Spleen (tissue), 7 donors: ENCODE results near the gene RAPH1.

Experiments
- POLR2A ChIP-seq, 3 donors: fragments of 450-650 bp; IDR thresholded peaks; one replicate each; pipeline ENCODE4 v1.5.1; 2017; ENCODE audit warnings: antibody characterized with exemption in 3 of 3, mild to moderate bottlenecking in 1 of 3
- TF ChIP-seq, protein P1 (sequence below), 11 experiments: fragments of 200-600 bp in 7 of 11; fragments of 450-650 bp in 4 of 11; sonication (generic) in 4 of 11; IDR thresholded peaks in 8 of 11; conservative IDR thresholded peaks in 3 of 11; 1 replicate in 7 of 11; 2 replicates in 4 of 11; pipeline versions ENCODE4 v1.4.0 to v1.8.0; 2016 to 2021; ENCODE audit warnings: antibody characterized with exemption in 11 of 11, inconsistent platforms in 4 of 11, mild to moderate bottlenecking in 1 of 11
- donor health status: DM: no; HTN: no; CAD: no; lungs with moderate emphysema.
- donor health status: DM: no; HTN: no; CAD: no.
- donor health status: DM: no; HTN: no; CAD: no.

DNA sequence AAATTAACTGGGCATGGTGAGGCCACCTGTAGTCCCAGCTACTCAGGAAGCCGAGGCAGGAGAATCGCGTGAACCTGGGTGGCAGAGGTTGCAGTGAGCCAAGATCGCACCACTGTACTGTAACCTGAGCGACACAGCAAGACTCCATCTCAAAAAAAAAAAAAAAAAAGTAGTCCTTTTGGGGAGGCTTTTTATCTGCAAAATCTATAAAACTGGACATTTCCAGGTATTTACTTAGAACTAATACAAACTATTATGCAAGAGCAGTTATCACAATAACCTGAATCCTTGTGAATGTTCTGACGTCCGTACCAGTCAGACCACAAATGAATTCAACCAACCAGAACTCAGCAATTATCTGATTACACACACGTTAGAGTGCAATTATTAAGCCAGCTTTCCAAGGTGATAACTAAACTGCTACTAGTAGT lies 8.8 kb upstream of the RAPH1 start:
- TF ChIP-seq, protein P1, sequence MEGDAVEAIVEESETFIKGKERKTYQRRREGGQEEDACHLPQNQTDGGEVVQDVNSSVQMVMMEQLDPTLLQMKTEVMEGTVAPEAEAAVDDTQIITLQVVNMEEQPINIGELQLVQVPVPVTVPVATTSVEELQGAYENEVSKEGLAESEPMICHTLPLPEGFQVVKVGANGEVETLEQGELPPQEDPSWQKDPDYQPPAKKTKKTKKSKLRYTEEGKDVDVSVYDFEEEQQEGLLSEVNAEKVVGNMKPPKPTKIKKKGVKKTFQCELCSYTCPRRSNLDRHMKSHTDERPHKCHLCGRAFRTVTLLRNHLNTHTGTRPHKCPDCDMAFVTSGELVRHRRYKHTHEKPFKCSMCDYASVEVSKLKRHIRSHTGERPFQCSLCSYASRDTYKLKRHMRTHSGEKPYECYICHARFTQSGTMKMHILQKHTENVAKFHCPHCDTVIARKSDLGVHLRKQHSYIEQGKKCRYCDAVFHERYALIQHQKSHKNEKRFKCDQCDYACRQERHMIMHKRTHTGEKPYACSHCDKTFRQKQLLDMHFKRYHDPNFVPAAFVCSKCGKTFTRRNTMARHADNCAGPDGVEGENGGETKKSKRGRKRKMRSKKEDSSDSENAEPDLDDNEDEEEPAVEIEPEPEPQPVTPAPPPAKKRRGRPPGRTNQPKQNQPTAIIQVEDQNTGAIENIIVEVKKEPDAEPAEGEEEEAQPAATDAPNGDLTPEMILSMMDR (IDR thresholded peaks at IDR 0.05 in 8 of 11, conservative IDR thresholded peaks at IDR 0.05 in 3 of 11): no peak
- no peak for TF ChIP-seq POLR2A (IDR thresholded peaks at IDR 0.05)
